ENCODE data around the gene PROX1.

PROX1 gene

GRCh38 chr1:213987927-213988506, at the start of gene PROX1:
PROX1 (plus strand) TSS chr1:213987973; CDS start chr1:213996536, 8,563 bp downstream.
- Mint-ChIP-seq H3K9me3 (peaks cover 3% of the 10 kb centered on the region), H3K27ac (peak within 1 kb of the TSS; percentile 68), H3K36me3 (peaks cover 12% of the 10 kb centered on the region), H3K4me1 (peaks cover 29% of the 10 kb centered on the region), H3K4me3 (peak within 1 kb of the TSS; percentile 70)
- DNase-seq (ENCODE audit: low spot score in 2 of 2) (no peak), ATAC-seq (no peak)

- ATAC-seq (no peak), DNase-seq (ENCODE audit: low spot score in 2 of 2) (no peak)
- Mint-ChIP-seq H3K9me3 (no peaks in the 10 kb centered on the region), H3K4me3 (no peak overlapping the region), H3K27ac (no peak overlapping the region), H3K36me3 (no peaks in the 10 kb centered on the region), H3K4me1 (no peaks in the 10 kb centered on the region)
Measured at GRCh38 chr1:213938776-213939175, 49.0 kb upstream of the PROX1 start.

GRCh38 chr1:213939888-213940287, 47.9 kb upstream of the PROX1 start:
- ATAC-seq (no peak), DNase-seq (ENCODE audit: low spot score in 2 of 2) (no peak)
- H3K4me3 Mint-ChIP-seq, result no peak overlapping the region
- H3K27ac Mint-ChIP-seq, result no peak overlapping the region
- no peaks in the 10 kb centered on the region for H3K9me3 Mint-ChIP-seq
- no peaks in the 10 kb centered on the region for H3K4me1 Mint-ChIP-seq
- H3K36me3 Mint-ChIP-seq, result no peaks in the 10 kb centered on the region

- Mint-ChIP-seq H3K36me3 (no peaks in the 10 kb centered on the region), H3K9me3 (no peaks in the 10 kb centered on the region), H3K4me3 (no peak overlapping the region), H3K4me1 (no peaks in the 10 kb centered on the region), H3K27ac (no peak overlapping the region)
- no peak for ATAC-seq
- DNase-seq (ENCODE audit: low spot score in 2 of 2), result no peak
Measured at GRCh38 chr1:213940947-213941346, 46.8 kb upstream of the PROX1 start.

- H3K36me3 Mint-ChIP-seq, result no peaks in the 10 kb centered on the region
- no peak overlapping the region for H3K27ac Mint-ChIP-seq
Measured at GRCh38 chr1:213942061-213942460, 45.7 kb upstream of the PROX1 start.

GRCh38 chr1:213947200-213947801, 40.5 kb upstream of the PROX1 start:
- Mint-ChIP-seq H3K9me3 (no peaks in the 10 kb centered on the region), H3K27ac (no peak overlapping the region), H3K36me3 (no peaks in the 10 kb centered on the region), H3K4me3 (no peak overlapping the region), H3K4me1 (no peaks in the 10 kb centered on the region)
- ATAC-seq, result no peak
- DNase-seq (ENCODE audit: low spot score in 2 of 2), result no peak

More at GRCh38 chr1:213942061-213942460, 45.7 kb upstream of the PROX1 start:
- DNase-seq (ENCODE audit: low spot score in 2 of 2) (no peak), ATAC-seq (no peak)
- no peaks in the 10 kb centered on the region for H3K4me1 Mint-ChIP-seq
- no peak overlapping the region for H3K4me3 Mint-ChIP-seq
- no peaks in the 10 kb centered on the region for H3K9me3 Mint-ChIP-seq

- no peak for DNase-seq (ENCODE audit: low spot score in 2 of 2)
- H3K36me3 Mint-ChIP-seq, result no peaks in the 10 kb centered on the region
- peaks cover 2% of the 10 kb centered on the region for H3K9me3 Mint-ChIP-seq
- H3K4me3 Mint-ChIP-seq, result no peak overlapping the region
- H3K27ac Mint-ChIP-seq, result no peak overlapping the region
- H3K4me1 Mint-ChIP-seq, result no peaks in the 10 kb centered on the region
- no peak for ATAC-seq
Measured at GRCh38 chr1:213951876-213952275, 35.9 kb upstream of the PROX1 start.

GRCh38 chr1:213953806-213954205, 34.0 kb upstream of the PROX1 start:
- no peak for ATAC-seq
- Mint-ChIP-seq H3K9me3 (peaks cover 2% of the 10 kb centered on the region), H3K4me1 (no peaks in the 10 kb centered on the region), H3K4me3 (no peak overlapping the region), H3K36me3 (no peaks in the 10 kb centered on the region), H3K27ac (no peak overlapping the region)
- no peak for DNase-seq (ENCODE audit: low spot score in 2 of 2)

- Mint-ChIP-seq H3K4me3 (no peak overlapping the region), H3K4me1 (no peaks in the 10 kb centered on the region), H3K9me3 (peaks cover 2% of the 10 kb centered on the region), H3K27ac (no peak overlapping the region), H3K36me3 (no peaks in the 10 kb centered on the region)
- no peak for ATAC-seq
- DNase-seq (ENCODE audit: low spot score in 2 of 2), result no peak
Measured at GRCh38 chr1:213956295-213956770, 31.4 kb upstream of the PROX1 start.

- no peaks in the 10 kb centered on the region for H3K36me3 Mint-ChIP-seq
- H3K4me3 Mint-ChIP-seq, result no peak overlapping the region
- DNase-seq (ENCODE audit: low spot score in 2 of 2) (no peak), ATAC-seq (no peak)
- H3K9me3 Mint-ChIP-seq, result peaks cover 4% of the 10 kb centered on the region
- H3K27ac Mint-ChIP-seq, result no peak overlapping the region
- no peaks in the 10 kb centered on the region for H3K4me1 Mint-ChIP-seq
Measured at GRCh38 chr1:213958346-213958745, 29.4 kb upstream of the PROX1 start.

GRCh38 chr1:213960963-213961362, 26.8 kb upstream of the PROX1 start:
- no peaks in the 10 kb centered on the region for H3K36me3 Mint-ChIP-seq
- ATAC-seq (no peak), DNase-seq (ENCODE audit: low spot score in 2 of 2) (no peak)
- H3K4me3 Mint-ChIP-seq, result no peak overlapping the region
- H3K4me1 Mint-ChIP-seq, result no peaks in the 10 kb centered on the region
- no peak overlapping the region for H3K27ac Mint-ChIP-seq
- H3K9me3 Mint-ChIP-seq, result peaks cover 4% of the 10 kb centered on the region

GRCh38 chr1:213962508-213962907, 25.3 kb upstream of the PROX1 start:
- DNase-seq (ENCODE audit: low spot score in 2 of 2) (no peak), ATAC-seq (no peak)
- no peak overlapping the region for H3K4me3 Mint-ChIP-seq

GRCh38 chr1:213966122-213966521, 21.7 kb upstream of the PROX1 start:
- Mint-ChIP-seq H3K9me3 (peaks cover 7% of the 10 kb centered on the region), H3K27ac (no peak overlapping the region), H3K4me1 (no peaks in the 10 kb centered on the region), H3K36me3 (no peaks in the 10 kb centered on the region), H3K4me3 (no peak overlapping the region)
- ATAC-seq (no peak), DNase-seq (ENCODE audit: low spot score in 2 of 2) (no peak)

More at GRCh38 chr1:213962508-213962907, 25.3 kb upstream of the PROX1 start:
- H3K27ac Mint-ChIP-seq, result no peak overlapping the region
- no peaks in the 10 kb centered on the region for H3K4me1 Mint-ChIP-seq
- peaks cover 4% of the 10 kb centered on the region for H3K9me3 Mint-ChIP-seq
- H3K36me3 Mint-ChIP-seq, result no peaks in the 10 kb centered on the region

- ATAC-seq, result no peak
- H3K4me3 Mint-ChIP-seq, result no peak overlapping the region
- H3K36me3 Mint-ChIP-seq, result no peaks in the 10 kb centered on the region
- no peak overlapping the region for H3K27ac Mint-ChIP-seq
- no peak for DNase-seq (ENCODE audit: low spot score in 2 of 2)
- peaks cover 5% of the 10 kb centered on the region for H3K9me3 Mint-ChIP-seq
- no peaks in the 10 kb centered on the region for H3K4me1 Mint-ChIP-seq
Measured at GRCh38 chr1:213968146-213968825, 19.5 kb upstream of the PROX1 start.

- Mint-ChIP-seq H3K36me3 (no peaks in the 10 kb centered on the region), H3K9me3 (peaks cover 3% of the 10 kb centered on the region), H3K4me3 (no peak overlapping the region), H3K27ac (no peak overlapping the region), H3K4me1 (no peaks in the 10 kb centered on the region)
- ATAC-seq, result no peak
- DNase-seq (ENCODE audit: low spot score in 2 of 2), result no peak
Measured at GRCh38 chr1:213969958-213970555, 17.7 kb upstream of the PROX1 start.
